NCI-H345 treated with DMSO at 0.1 percent for 48 hours (cell line): ENCODE measurements around the gene PARP1.
"Not testable (repeated sequence)": the region's sequence is repeated elsewhere in the genome, so short reads cannot be mapped to it uniquely, and the experiment has no call there.

Experiments used
- DNase-seq: peaks from one replicate; lab custom pipeline; 2025; ENCODE audit not compliant: unreplicated experiment; lab: John Stamatoyannopoulos, UW

PARP1 gene

GRCh38 chr1:226355016-226355415 lies 52.9 kb downstream of the PARP1 start:
- DNase-seq = no peak

DNA sequence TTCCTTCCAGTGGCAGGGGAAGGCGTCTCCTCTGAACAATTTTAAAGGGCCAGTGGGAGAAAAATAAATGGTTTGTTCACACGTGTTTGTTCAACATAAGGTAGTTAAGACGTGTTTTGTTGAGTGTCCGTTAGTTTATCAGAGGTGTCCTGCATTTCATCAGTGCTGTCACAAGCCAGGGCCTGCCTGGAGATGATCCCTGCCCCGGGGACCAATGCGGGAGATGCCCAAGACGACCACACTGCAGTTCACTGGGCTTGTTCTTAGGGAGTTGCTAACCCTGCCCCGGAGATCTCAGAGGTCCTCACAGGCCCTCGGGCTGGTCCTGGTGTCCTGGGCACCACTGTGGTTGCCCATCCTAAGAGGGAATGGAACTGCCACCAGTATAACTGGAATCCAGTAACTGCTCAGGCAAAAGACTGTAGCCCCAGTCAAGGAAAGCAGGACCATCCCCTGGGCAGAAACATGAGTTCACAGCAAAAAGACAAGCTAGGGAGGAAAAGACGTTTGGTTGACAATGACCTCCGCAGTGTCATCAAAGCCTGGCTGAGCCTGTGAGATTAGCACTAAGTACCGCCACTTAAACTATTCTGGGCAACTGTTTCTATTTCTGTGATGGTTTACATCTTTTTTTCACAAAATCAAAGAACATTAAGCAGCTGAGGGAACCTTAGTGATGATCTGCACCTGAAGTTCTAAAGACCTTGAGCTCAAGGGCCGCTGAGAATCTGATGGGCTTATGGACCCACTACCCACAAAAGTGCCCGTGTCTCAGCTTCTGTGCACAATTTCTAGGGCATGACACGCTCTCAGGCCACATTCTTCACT lies 54.0 kb downstream of the PARP1 start:
- no peak for DNase-seq

- DNase-seq = no peak
Measured at GRCh38 chr1:226351709-226352108, 56.2 kb downstream of the PARP1 start.

- DNase-seq = no peak
Measured at GRCh38 chr1:226350519-226350865, 57.4 kb downstream of the PARP1 start.

- no peak for DNase-seq
Measured at GRCh38 chr1:226349801-226350518, 57.9 kb downstream of the PARP1 start.

DNA sequence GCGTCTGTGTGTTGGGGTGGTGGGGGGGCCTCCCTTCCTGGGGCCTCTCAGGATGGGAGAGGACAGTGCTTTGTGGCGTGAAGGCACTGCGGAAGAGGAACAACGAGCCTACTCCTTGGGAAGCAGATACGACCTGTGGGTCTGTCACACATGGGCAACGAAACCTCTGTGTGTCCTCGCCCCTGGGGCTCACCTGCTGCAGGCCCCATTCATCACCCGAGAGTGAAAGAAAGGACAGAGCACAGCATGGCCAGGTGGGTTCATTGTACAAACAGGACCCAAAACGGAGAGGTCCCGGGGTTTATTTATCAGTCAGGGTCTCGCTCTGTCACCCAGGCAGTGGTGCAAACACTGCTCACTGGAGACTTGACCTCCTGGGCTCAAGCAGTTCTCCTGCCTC lies 58.8 kb downstream of the PARP1 start:
- no peak for DNase-seq

GRCh38 chr1:226344441-226345259 lies 63.2 kb downstream of the PARP1 start:
- DNase-seq = no peak

DNA sequence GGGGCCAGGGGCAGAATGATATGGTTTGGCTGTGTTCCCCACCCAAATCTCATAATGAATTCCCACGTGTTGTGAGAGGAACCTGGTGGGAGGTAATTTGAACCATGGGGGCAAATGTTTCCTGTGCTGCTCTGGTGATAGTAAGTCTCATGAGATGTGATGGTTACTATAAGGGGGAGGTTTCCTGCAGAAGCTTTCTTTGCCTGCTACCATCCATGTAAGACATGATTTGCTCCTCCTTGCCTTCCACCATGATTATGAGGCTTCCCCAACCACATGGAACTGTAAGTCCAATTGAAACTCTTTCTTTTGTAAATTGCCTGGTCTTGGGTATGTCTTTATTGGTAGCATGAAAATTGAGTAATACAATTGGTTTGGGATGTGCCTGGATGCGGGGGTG lies 65.2 kb downstream of the PARP1 start:
- DNase-seq = no peak

GRCh38 chr1:226340111-226340510 lies 67.8 kb downstream of the PARP1 start:
- not testable (repeated sequence) for DNase-seq

GRCh38 chr1:226337276-226337875 lies 70.5 kb downstream of the PARP1 start:
- no peak for DNase-seq

GRCh38 chr1:226335661-226336060 lies 72.2 kb downstream of the PARP1 start:
- no peak for DNase-seq

DNA sequence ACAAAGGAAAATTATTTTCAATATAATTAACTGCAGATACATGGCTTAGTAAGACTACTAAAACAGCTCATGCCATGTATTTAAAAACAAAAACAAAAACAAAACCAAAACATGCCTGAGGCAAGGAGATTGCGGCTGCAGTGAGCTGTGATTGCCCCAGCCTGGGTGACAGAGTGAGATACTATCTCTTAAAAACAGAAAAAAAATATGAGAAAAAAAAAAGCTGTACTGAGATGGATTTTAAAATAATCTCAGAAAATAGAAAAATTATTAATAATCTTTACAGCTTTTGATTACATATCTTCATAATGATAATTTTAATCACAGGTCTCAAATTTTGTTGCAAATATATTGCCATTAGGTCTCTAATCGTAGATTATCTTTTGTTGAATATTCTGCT lies 74.9 kb downstream of the PARP1 start:
- DNase-seq = no peak

GRCh38 chr1:226329237-226329636 lies 78.7 kb downstream of the PARP1 start:
- no peak for DNase-seq

DNA sequence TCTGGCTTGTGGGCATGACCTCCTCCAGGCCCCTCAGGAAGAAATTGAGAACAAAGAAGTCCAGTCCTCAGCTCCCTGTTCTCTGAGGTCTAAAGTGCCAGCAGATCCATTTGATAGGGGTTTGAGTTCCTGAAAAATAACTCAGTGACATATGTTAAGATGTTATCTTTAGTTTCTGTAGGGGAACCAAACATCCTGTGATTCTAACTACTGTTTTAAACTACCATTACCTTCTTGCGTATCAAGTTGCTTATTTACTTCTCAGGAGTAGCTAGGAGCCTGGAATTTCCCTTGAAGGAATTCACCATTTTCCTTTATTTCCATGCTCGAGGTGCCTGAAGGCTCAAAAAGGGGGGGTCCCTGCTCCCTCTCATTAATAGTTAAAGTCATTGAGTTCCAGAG lies 80.1 kb downstream of the PARP1 start:
- no peak for DNase-seq

DNA sequence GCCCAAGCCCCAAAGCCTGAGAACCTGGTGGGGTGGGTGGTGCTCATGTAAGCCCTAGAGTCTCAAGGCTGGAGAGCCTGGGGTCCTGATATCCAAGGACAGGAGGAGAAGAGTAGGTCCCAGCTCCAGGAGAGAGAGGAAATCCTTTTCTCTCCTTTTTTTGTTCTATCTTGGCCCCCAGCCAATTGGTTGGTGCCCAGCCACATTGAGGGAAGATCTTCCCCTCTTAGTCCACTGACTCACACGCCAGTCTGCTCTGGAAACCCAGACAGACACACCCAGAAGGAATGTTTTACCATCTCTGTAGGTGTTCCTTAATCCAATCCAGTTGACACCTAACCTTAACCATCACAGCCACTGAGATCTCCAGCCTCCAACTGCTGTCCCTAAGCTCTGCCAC lies 82.7 kb downstream of the PARP1 start:
- DNase-seq = no peak

- no peak for DNase-seq
Measured at GRCh38 chr1:226324479-226324878, 83.4 kb downstream of the PARP1 start.

DNA sequence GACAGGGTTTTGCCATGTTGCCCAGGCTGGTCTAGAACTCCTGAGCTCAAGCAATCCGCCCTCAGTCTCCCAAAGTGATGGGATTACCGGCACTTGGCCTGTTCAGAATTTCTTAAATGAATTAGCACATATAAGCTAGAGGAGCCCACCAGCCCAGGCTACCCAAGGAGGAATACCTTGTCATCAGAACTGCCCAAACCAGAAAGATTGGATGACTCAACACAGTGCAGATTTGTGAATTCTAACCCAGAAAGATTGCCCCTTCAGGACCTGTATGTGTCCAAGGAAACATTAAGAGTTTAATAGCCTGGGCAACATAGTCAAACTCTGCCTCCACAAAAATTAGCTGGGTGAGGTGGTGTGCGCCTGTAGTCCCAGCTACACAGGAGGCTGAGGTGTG lies 84.9 kb downstream of the PARP1 start:
- no peak for DNase-seq

DNA sequence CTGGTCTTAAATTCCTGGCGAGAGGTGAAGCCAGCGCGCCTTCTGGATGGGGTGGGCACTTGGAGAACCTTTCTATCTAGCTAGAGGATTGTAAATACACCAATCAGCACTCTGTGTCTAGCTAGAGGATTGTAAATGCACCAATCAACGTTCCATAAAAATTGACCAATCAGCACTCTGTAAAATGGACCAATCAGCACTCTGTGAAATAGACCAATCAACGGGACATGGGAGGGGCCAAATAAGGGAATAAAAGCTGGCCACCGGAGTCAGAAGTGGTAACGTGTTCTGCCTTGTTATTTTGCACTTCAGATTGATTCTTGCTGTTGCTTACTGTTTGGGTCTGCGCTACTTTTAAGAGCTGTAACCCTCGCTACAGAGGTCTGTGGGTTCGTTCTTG lies 87.0 kb downstream of the PARP1 start:
- no peak for DNase-seq

GRCh38 chr1:226318471-226318870 lies 89.4 kb downstream of the PARP1 start:
- no peak for DNase-seq

DNA sequence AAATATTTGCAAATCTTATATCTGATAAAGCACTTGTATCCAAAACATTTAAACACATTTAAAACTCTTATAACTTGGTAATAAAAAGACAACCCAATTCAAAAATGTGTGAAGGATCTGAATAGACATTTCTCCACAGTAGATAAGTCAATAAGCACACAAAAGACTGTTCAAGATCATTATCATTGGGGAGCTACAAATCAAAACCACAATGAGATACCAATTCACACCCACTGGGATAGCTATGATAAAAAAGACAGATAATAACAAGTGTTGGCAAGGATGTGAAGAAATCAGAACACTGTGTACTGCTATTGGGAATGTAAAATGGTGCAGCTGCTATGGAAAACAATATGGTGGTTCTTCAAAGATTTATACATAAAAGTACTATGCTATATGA lies 93.8 kb downstream of the PARP1 start:
- DNase-seq = no peak

DNA sequence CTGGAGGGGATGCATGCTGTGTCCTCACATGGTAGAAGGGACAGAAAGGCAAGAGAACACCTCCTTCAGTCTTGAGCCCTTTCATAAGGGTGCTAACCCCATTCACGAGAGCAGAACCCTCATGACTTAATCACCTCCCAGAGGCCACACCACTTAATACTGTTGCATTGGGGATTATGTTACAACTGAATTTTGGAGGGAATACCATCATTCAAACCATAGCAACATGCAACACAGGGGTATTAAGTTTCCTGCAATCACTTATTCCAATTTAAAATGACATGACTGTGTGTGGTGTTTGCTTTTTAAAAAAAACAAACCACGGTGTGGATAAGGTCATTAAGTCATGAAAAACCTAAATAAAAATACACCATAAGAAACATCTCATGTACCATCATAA lies 95.8 kb downstream of the PARP1 start:
- no peak for DNase-seq
